ENCODE results near the gene TGM5. TPM values are rescaled to one million over a fixed set of nuclear protein-coding genes. Genes with fewer than 3 reads are reported as not detected.

TGM5 gene
- total RNA-seq, 1 experiment from 2014 or later, result not detected

DNA sequence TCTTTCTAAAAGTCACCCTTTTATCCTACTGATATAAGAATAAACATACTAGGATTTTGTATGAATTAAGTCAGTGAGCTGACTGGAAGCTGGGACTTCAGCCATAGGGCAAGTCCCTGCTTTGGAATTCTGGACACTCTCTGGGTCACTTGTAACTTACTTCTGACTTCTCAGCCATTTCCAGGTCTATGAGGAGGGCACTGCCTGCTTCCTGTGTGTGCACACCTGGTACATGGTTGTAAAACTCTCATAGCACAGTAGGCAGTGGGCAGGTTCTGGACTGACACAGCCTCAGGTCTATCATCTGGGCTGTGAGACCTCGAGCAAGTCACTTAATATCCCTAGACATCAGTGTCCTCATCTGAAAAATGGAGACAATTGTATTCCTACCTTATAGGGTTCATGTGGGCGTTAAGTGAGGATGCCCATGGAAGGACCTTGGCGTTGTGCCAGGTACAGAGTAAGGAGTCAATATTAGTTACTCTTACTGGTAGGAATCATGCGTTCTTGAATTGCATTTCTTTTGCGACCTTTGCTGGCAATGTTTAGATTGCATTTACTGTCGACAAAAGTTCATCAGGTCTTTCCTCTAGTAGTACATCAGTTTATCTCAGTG, 27.5 kb upstream of the TGM5 start:
- Mint-ChIP-seq H3K36me3 (no peaks in the 10 kb centered on the region), H3K4me3 (peak overlapping the region; percentile 56), H3K9me3 (no peaks in the 10 kb centered on the region), H3K27ac (no peak overlapping the region), H3K4me1 (peaks cover 25% of the 10 kb centered on the region), H3K27me3 (ENCODE audit: low read depth) (peaks cover 8% of the 10 kb centered on the region)
- DNase-seq (ENCODE audit: low spot score) (no peak), ATAC-seq (no peak)
- POLR2A ChIA-PET, result no interaction called here
- CTCF ChIA-PET, result interaction anchor here (1.0 to 1.7 kb wide), 7 partner anchors 7 to 90 kb away, joined by 3 to 14 read pairs (median 6); partner anchors contain the start of gene TGM7
- TF ChIP-seq NFATC4 (CRISPR knock-in tag; IDR thresholded peaks at IDR 0.05) (no peak), FOXK1 (CRISPR knock-in tag; IDR thresholded peaks at IDR 0.05) (no peak), ZNF396 (CRISPR knock-in tag; IDR thresholded peaks at IDR 0.05; ENCODE audit: borderline replicate concordance) (no peak), TCF7 (CRISPR knock-in tag; IDR thresholded peaks at IDR 0.05; ENCODE audit: low read depth) (no peak), ZNF317 (CRISPR knock-in tag; IDR thresholded peaks at IDR 0.05; ENCODE audit: borderline replicate concordance, low read depth) (no peak), ELF4 (CRISPR knock-in tag; IDR thresholded peaks at IDR 0.05; ENCODE audit: low read depth) (no peak), JUN (CRISPR knock-in tag; IDR thresholded peaks at IDR 0.05) (no peak), ZNF416 (CRISPR knock-in tag; IDR thresholded peaks at IDR 0.05) (no peak), CREB1 (CRISPR knock-in tag; IDR thresholded peaks at IDR 0.05) (no peak), RORB (CRISPR knock-in tag; IDR thresholded peaks at IDR 0.05) (no peak), ETV6 (CRISPR knock-in tag; IDR thresholded peaks at IDR 0.05) (no peak)
- TF ChIP-seq, protein P1, sequence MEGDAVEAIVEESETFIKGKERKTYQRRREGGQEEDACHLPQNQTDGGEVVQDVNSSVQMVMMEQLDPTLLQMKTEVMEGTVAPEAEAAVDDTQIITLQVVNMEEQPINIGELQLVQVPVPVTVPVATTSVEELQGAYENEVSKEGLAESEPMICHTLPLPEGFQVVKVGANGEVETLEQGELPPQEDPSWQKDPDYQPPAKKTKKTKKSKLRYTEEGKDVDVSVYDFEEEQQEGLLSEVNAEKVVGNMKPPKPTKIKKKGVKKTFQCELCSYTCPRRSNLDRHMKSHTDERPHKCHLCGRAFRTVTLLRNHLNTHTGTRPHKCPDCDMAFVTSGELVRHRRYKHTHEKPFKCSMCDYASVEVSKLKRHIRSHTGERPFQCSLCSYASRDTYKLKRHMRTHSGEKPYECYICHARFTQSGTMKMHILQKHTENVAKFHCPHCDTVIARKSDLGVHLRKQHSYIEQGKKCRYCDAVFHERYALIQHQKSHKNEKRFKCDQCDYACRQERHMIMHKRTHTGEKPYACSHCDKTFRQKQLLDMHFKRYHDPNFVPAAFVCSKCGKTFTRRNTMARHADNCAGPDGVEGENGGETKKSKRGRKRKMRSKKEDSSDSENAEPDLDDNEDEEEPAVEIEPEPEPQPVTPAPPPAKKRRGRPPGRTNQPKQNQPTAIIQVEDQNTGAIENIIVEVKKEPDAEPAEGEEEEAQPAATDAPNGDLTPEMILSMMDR (IDR thresholded peaks at IDR 0.05), result no peak
- TF ChIP-seq, protein P2, sequence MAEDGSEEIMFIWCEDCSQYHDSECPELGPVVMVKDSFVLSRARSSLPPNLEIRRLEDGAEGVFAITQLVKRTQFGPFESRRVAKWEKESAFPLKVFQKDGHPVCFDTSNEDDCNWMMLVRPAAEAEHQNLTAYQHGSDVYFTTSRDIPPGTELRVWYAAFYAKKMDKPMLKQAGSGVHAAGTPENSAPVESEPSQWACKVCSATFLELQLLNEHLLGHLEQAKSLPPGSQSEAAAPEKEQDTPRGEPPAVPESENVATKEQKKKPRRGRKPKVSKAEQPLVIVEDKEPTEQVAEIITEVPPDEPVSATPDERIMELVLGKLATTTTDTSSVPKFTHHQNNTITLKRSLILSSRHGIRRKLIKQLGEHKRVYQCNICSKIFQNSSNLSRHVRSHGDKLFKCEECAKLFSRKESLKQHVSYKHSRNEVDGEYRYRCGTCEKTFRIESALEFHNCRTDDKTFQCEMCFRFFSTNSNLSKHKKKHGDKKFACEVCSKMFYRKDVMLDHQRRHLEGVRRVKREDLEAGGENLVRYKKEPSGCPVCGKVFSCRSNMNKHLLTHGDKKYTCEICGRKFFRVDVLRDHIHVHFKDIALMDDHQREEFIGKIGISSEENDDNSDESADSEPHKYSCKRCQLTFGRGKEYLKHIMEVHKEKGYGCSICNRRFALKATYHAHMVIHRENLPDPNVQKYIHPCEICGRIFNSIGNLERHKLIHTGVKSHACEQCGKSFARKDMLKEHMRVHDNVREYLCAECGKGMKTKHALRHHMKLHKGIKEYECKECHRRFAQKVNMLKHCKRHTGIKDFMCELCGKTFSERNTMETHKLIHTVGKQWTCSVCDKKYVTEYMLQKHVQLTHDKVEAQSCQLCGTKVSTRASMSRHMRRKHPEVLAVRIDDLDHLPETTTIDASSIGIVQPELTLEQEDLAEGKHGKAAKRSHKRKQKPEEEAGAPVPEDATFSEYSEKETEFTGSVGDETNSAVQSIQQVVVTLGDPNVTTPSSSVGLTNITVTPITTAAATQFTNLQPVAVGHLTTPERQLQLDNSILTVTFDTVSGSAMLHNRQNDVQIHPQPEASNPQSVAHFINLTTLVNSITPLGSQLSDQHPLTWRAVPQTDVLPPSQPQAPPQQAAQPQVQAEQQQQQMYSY (CRISPR knock-in tag; IDR thresholded peaks at IDR 0.05), result no peak
- TF ChIP-seq, protein P3, sequence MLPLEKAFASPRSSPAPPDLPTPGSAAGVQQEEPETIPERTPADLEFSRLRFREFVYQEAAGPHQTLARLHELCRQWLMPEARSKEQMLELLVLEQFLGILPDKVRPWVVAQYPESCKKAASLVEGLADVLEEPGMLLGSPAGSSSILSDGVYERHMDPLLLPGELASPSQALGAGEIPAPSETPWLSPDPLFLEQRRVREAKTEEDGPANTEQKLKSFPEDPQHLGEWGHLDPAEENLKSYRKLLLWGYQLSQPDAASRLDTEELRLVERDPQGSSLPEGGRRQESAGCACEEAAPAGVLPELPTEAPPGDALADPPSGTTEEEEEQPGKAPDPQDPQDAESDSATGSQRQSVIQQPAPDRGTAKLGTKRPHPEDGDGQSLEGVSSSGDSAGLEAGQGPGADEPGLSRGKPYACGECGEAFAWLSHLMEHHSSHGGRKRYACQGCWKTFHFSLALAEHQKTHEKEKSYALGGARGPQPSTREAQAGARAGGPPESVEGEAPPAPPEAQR (CRISPR knock-in tag; IDR thresholded peaks at IDR 0.05), result no peak
- TF ChIP-seq, protein P4, sequence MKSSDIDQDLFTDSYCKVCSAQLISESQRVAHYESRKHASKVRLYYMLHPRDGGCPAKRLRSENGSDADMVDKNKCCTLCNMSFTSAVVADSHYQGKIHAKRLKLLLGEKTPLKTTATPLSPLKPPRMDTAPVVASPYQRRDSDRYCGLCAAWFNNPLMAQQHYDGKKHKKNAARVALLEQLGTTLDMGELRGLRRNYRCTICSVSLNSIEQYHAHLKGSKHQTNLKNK (CRISPR knock-in tag; IDR thresholded peaks at IDR 0.05), result no peak
- TF ChIP-seq, protein P5, sequence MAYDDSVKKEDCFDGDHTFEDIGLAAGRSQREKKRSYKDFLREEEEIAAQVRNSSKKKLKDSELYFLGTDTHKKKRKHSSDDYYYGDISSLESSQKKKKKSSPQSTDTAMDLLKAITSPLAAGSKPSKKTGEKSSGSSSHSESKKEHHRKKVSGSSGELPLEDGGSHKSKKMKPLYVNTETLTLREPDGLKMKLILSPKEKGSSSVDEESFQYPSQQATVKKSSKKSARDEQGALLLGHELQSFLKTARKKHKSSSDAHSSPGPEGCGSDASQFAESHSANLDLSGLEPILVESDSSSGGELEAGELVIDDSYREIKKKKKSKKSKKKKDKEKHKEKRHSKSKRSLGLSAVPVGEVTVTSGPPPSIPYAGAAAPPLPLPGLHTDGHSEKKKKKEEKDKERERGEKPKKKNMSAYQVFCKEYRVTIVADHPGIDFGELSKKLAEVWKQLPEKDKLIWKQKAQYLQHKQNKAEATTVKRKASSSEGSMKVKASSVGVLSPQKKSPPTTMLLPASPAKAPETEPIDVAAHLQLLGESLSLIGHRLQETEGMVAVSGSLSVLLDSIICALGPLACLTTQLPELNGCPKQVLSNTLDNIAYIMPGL (CRISPR knock-in tag; IDR thresholded peaks at IDR 0.05), result no peak

DNA sequence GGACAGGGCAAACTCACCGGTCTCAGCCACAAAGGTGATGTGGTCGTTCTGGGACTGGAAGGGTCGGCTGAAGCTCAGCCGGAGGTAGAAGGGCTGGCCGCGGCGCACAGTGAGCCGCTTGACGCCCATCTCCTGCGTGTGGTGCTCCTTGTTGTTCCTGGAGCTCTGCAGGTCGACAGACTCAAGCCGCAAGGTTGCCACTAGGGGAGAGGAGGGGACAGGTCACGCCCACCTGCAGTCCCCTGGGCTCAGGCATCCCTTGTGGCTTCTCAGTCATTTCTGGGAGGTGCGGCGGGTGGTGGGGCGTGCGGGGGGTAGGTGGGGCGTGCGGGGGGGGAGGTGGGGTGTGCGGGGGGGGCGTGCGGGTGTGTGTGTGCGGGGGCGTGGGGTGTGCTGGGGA, 26.7 kb upstream of the TGM5 start:
- Mint-ChIP-seq H3K4me1 (peaks cover 25% of the 10 kb centered on the region), H3K9me3 (no peaks in the 10 kb centered on the region), H3K4me3 (peak overlapping the region; percentile 61), H3K36me3 (no peaks in the 10 kb centered on the region), H3K27ac (no peak overlapping the region), H3K27me3 (ENCODE audit: low read depth) (peaks cover 8% of the 10 kb centered on the region)
- ChIA-PET CTCF (interaction anchor here (1.0 to 1.7 kb wide), 6 partner anchors 8 to 89 kb away, joined by 3 to 14 read pairs (median 8); partner anchors contain the start of gene TGM7), POLR2A (no interaction called here)
- peak; percentile 95 for ATAC-seq
- peak; percentile 67 for DNase-seq (ENCODE audit: low spot score)
- TF ChIP-seq RORB (CRISPR knock-in tag; IDR thresholded peaks at IDR 0.05), result no peak
- no peak for TF ChIP-seq GTF2I (CRISPR knock-in tag; conservative IDR thresholded peaks at IDR 0.05)
- no peak for TF ChIP-seq TEAD4 (CRISPR knock-in tag; IDR thresholded peaks at IDR 0.05)
- no peak for TF ChIP-seq FOXJ3 (CRISPR knock-in tag; IDR thresholded peaks at IDR 0.05; ENCODE audit: borderline replicate concordance)
- TF ChIP-seq ETV6 (CRISPR knock-in tag; IDR thresholded peaks at IDR 0.05), result no peak
- TF ChIP-seq SP1 (CRISPR knock-in tag; conservative IDR thresholded peaks at IDR 0.05), result no peak
- TF ChIP-seq, protein P4 (CRISPR knock-in tag; IDR thresholded peaks at IDR 0.05), result no peak
- TF ChIP-seq, protein P6, sequence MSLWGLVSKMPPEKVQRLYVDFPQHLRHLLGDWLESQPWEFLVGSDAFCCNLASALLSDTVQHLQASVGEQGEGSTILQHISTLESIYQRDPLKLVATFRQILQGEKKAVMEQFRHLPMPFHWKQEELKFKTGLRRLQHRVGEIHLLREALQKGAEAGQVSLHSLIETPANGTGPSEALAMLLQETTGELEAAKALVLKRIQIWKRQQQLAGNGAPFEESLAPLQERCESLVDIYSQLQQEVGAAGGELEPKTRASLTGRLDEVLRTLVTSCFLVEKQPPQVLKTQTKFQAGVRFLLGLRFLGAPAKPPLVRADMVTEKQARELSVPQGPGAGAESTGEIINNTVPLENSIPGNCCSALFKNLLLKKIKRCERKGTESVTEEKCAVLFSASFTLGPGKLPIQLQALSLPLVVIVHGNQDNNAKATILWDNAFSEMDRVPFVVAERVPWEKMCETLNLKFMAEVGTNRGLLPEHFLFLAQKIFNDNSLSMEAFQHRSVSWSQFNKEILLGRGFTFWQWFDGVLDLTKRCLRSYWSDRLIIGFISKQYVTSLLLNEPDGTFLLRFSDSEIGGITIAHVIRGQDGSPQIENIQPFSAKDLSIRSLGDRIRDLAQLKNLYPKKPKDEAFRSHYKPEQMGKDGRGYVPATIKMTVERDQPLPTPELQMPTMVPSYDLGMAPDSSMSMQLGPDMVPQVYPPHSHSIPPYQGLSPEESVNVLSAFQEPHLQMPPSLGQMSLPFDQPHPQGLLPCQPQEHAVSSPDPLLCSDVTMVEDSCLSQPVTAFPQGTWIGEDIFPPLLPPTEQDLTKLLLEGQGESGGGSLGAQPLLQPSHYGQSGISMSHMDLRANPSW (CRISPR knock-in tag; conservative IDR thresholded peaks at IDR 0.05; ENCODE audit: low read depth), result no peak

All from WTC11 (cell line).